Measurements from ENCODE around the gene PRRT3.

DNA sequence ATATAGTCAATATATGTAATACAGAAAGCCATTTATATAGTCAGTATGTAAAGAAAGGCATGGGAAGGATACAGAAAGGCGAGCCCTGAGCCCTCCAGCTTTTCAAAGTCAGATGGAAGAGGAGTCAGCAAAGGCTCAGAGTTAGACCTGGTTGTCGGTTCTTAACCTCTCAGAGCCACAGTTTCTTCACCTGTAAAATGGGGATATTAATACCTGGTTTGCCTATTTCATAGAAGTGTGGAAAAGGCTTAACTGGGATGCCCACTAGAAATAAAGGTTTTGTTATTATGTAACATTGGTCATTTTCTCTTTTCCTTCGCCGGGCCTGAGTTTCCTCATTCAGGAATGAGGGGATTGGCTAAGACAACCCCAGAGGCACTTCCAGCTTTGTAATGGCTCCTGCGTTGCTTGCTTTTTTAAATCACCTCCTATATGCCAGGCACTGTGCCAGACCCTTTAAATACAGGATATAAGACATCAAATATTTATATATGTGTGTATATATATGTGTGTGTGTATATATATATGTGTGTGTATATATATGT, 16.2 kb downstream of the PRRT3 start:
- TF ChIP-seq MAZ (IDR thresholded peaks at IDR 0.05; ENCODE audit: borderline replicate concordance, low read depth, low read length), result no peak
- TF ChIP-seq, protein P1, sequence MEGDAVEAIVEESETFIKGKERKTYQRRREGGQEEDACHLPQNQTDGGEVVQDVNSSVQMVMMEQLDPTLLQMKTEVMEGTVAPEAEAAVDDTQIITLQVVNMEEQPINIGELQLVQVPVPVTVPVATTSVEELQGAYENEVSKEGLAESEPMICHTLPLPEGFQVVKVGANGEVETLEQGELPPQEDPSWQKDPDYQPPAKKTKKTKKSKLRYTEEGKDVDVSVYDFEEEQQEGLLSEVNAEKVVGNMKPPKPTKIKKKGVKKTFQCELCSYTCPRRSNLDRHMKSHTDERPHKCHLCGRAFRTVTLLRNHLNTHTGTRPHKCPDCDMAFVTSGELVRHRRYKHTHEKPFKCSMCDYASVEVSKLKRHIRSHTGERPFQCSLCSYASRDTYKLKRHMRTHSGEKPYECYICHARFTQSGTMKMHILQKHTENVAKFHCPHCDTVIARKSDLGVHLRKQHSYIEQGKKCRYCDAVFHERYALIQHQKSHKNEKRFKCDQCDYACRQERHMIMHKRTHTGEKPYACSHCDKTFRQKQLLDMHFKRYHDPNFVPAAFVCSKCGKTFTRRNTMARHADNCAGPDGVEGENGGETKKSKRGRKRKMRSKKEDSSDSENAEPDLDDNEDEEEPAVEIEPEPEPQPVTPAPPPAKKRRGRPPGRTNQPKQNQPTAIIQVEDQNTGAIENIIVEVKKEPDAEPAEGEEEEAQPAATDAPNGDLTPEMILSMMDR (conservative IDR thresholded peaks at IDR 0.05; ENCODE audit: low read depth, low read length), result no peak
- TF ChIP-seq POLR2A (IDR thresholded peaks at IDR 0.05; ENCODE audit: low read depth, low read length), result no peak
- TF ChIP-seq CEBPB (IDR thresholded peaks at IDR 0.05; ENCODE audit: low read depth, low read length), result no peak
- TF ChIP-seq BHLHE40 (IDR thresholded peaks at IDR 0.05; ENCODE audit: low read depth, low read length), result no peak
- no peak for TF ChIP-seq NFE2L2 (IDR thresholded peaks at IDR 0.05; ENCODE audit: low read depth, low read length)
- TF ChIP-seq MXI1 (IDR thresholded peaks at IDR 0.05; ENCODE audit: borderline replicate concordance, low read depth, low read length), result no peak
- TF ChIP-seq RCOR1 (IDR thresholded peaks at IDR 0.05; ENCODE audit: insufficient replicate concordance, low read length), result no peak
